Measurements from ENCODE around the gene MTG2.

The MTG2 gene

DNA sequence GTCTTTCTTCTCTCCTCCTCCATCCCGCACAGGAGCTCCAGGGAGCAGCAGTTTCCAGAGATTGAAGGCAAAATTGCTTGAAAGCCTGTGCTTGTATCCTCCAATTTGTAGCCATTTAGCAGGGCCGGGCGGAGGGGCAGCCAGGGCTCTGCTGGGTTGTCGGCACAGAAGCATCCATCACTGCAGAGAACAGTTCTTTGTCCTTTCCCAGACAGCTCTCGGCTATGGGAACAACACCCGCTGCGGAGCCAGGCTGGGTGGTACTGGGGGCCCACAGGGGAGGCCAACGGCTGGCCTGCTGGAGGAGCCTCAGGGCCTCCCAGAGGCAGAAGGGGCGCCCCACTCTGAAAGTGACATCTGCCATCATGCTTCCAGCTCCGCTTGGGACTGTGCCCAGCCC, 29.5 kb downstream of the MTG2 start:
- no peak overlapping the region for H3K4me3 ChIP-seq (replicated peaks in 1 of 2; ENCODE audit: low read depth in 2 of 2, low read length in 2 of 2)
- DNase-seq (ENCODE audit: low read depth in 2 of 2) = no peak

DNA sequence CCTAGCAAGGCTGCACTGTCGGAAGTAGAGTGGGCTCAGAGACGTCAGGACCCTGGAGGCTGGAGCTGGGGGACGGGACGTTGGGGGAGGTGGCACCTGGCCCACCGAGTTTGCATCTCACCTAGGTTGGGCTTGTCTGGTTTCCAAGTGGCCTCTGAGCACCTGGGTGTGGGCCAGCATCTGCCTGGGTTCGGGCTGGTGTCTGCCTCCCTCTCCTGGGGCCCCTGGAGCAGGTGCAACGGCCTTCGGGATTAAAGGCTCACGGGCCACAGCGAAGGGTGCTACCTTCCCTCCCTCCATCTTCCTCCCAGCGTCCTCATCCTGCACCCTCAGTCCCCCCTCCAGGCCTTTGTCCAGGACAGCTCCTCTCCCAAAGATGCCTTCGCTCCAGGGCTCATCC, 31.2 kb downstream of the MTG2 start:
- no peak overlapping the region for H3K4me3 ChIP-seq (replicated peaks in 1 of 2; ENCODE audit: low read depth in 2 of 2, low read length in 2 of 2)
- TF ChIP-seq, protein P1, sequence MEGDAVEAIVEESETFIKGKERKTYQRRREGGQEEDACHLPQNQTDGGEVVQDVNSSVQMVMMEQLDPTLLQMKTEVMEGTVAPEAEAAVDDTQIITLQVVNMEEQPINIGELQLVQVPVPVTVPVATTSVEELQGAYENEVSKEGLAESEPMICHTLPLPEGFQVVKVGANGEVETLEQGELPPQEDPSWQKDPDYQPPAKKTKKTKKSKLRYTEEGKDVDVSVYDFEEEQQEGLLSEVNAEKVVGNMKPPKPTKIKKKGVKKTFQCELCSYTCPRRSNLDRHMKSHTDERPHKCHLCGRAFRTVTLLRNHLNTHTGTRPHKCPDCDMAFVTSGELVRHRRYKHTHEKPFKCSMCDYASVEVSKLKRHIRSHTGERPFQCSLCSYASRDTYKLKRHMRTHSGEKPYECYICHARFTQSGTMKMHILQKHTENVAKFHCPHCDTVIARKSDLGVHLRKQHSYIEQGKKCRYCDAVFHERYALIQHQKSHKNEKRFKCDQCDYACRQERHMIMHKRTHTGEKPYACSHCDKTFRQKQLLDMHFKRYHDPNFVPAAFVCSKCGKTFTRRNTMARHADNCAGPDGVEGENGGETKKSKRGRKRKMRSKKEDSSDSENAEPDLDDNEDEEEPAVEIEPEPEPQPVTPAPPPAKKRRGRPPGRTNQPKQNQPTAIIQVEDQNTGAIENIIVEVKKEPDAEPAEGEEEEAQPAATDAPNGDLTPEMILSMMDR (IDR thresholded peaks at IDR 0.05; ENCODE audit: low read depth, low read length) = no peak
- DNase-seq (ENCODE audit: low read depth in 2 of 2) = no peak

More for the DNA sequence above, 29.5 kb downstream of the MTG2 start:
- TF ChIP-seq, protein P1 (IDR thresholded peaks at IDR 0.05; ENCODE audit: low read depth, low read length) = no peak

DNA sequence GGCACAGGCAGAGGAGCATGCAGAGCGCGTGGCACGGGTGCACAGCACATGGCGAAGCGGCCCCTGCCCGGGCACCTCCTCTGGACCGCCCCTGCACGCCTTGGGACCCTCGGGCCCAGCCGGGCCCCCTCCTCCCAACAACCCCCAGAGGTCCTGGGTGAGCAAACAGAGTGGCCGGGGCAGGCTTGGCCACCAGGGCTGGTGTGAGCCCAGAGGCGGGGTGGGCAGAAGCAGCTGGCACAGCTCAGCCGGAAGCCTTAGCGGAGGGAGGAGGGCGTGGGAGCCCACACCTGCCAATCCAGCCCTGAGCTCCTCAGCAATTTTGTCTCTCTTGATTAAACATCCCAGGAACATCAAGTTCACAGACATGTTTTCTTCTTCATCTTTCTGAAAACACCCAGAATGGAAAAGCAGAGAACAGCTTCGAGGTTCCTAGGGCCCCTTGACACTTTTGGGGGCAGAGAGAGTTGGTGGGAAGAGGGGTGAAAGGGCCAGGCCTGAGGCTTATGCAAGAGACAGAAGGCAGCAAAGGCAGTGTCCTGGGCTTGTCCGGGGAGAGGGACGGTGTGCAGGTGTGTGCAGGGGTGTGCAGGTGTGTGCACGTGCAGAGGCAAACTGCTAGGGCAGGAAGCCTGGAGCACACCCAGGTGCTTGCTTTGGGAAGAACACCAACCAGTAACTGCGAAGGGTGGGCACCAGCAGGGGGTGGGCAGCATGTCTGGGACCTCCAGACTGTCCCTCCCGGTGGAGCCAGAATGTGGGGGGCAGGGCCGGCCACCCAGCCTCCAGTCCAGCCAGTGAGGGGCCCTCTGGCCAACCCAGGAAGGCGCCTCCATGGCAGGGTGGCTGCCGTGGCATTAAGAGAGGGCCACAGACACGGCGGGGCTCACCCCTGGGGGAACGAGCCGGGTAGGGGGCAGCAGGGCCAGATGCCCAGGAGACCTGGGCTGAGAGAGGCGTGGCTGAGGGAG, 32.5 kb downstream of the MTG2 start:
- no peak for DNase-seq (ENCODE audit: low read depth in 2 of 2)
- TF ChIP-seq, protein P1 (IDR thresholded peaks at IDR 0.05; ENCODE audit: low read depth, low read length) = no peak
- no peak overlapping the region for H3K4me3 ChIP-seq (replicated peaks in 1 of 2; ENCODE audit: low read depth in 2 of 2, low read length in 2 of 2)

DNA sequence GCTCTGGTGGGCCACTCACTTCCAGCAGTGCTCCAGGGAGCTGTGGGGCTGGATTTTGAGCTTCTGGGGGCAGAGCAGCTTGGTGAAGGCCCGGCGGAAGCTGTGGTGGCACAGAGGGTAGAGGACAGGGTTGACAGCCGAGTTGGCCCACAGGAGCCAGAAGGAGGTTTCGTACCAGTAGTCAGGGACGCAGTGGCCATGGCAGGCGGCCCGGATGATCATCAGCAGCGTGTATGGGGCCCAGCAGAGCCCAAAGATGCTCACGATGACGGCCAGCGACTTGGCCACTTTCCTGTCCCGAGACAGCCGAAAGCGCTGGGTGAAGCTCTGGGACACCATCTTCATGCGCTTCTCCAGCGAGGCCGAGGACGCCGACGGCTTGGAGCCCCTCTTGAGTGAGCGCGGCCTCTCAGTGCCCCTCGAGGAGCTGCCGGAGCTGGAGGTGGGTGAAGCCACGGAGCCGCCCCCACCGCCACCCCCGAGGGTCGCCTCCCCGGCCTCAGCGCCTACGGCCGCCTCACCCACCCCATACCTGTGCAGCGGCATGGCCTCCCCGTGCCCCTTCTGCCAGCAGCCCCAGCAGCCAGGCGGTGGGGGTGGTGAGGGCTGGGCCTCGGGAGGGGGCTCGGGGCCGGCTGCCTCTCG, 33.3 kb downstream of the MTG2 start:
- TF ChIP-seq, protein P1 (IDR thresholded peaks at IDR 0.05; ENCODE audit: low read depth, low read length) = no peak
- H3K4me3 ChIP-seq (replicated peaks in 1 of 2; ENCODE audit: low read depth in 2 of 2, low read length in 2 of 2) = no peak overlapping the region
- no peak for DNase-seq (ENCODE audit: low read depth in 2 of 2)

DNA sequence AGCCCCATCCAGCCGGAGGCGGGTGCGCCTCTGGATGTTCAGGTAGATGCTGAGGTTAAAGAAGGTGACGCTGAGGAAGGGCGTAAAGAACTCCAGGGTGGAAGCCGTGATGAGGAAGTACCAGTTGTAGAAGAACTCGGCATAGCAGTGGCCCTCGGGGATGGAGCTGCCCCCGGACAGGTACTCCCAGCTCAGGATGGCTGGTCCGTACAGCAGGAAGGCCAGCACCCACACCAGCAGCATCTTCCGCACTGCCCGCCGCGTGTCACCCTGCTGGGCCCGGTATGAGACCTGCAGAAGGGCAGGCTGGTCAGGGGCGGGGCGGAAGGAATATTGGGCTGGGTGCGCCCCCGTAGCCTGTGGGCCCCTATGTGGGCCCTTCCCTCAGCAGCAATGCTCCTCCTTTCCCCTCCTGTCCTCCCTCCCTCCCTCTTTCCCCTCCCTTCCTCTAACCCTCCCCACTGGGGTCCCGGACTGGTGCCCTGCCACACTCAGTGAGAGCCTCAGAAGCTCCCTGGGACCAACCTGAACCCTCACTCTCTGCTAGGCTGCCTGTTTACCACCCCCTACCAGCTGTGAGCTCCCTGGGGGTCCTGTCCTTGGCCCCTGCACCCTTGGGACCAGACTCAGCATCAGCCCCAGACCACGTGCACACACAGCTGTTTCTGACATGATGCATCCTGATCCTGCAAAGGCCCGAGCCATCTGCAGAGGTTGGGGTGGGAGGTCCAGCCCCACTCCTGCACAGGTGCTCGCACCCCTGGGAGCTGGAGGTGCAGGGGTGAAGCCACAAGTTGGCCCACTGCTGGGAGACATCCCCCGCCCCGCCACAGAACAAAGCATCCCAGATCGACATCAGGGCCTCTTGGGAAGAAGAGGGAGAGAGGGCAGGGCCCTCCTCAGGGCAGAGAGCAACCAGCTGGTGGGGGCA, 34.1 kb downstream of the MTG2 start:
- TF ChIP-seq, protein P1 (IDR thresholded peaks at IDR 0.05; ENCODE audit: low read depth, low read length) = no peak
- no peak for DNase-seq (ENCODE audit: low read depth in 2 of 2)
- H3K4me3 ChIP-seq (replicated peaks in 1 of 2; ENCODE audit: low read depth in 2 of 2, low read length in 2 of 2) = no peak overlapping the region

Data from cardiac fibroblast (primary cell).